ENCODE data around the gene PKIB.
A peak's percentile ranks its signal among the peaks of the same experiment; 100 is the strongest.

The PKIB gene

GRCh38 chr6:122692807-122693580 lies 82.8 kb downstream of the PKIB start:
- Histone ChIP-seq H3K36me3 (no peaks in the 10 kb centered on the region), H3K4me3 (no peak overlapping the region), H3K27me3 (no peaks in the 10 kb centered on the region), H4K20me1 (no peaks in the 10 kb centered on the region), H3K9me3 (replicated peaks in 1 of 11) (no peaks in the 10 kb centered on the region), H3K9ac (no peak overlapping the region), H3K27ac (no peak overlapping the region), H3K4me1 (peaks cover 0 to 8% (median 0%) of the 10 kb centered on the region in 10 experiments; a peak in 5 of 20 replicates), H3K4me2 (no peak overlapping the region)
- TF ChIP-seq Cebpa-rat (IDR thresholded peaks at IDR 0.05) = no peak

- Histone ChIP-seq H3K4me1 (peaks cover 0 to 8% (median 0%) of the 10 kb centered on the region in 10 experiments; a peak in 5 of 20 replicates), H3K27me3 (no peaks in the 10 kb centered on the region), H4K20me1 (no peaks in the 10 kb centered on the region), H3K9me3 (replicated peaks in 1 of 11) (no peaks in the 10 kb centered on the region), H3K4me3 (no peak overlapping the region), H3K36me3 (no peaks in the 10 kb centered on the region), H3K27ac (no peak overlapping the region), H3K9ac (no peak overlapping the region), H3K4me2 (no peak overlapping the region)
- no peak for TF ChIP-seq Cebpa-rat (IDR thresholded peaks at IDR 0.05)
These were observed 83.9 kb downstream of the PKIB start for GRCh38 chr6:122694075-122694474.

GRCh38 chr6:122694602-122695001 lies 84.4 kb downstream of the PKIB start:
- peaks cover 0 to 8% (median 0%) of the 10 kb centered on the region in 10 experiments; a peak in 5 of 20 replicates for H3K4me1 ChIP-seq
- no peak overlapping the region for H3K27ac ChIP-seq
- no peaks in the 10 kb centered on the region for H4K20me1 ChIP-seq
- no peaks in the 10 kb centered on the region for H3K9me3 ChIP-seq (replicated peaks in 1 of 11)
- no peak overlapping the region for H3K9ac ChIP-seq
- no peaks in the 10 kb centered on the region; a peak in 1 of 22 replicates for H3K27me3 ChIP-seq
- H3K4me2 ChIP-seq = no peak overlapping the region
- no peaks in the 10 kb centered on the region for H3K36me3 ChIP-seq
- no peak overlapping the region for H3K4me3 ChIP-seq
- TF ChIP-seq Cebpa-rat (IDR thresholded peaks at IDR 0.05) = no peak

- Histone ChIP-seq H3K4me3 (no peak overlapping the region), H3K27ac (no peak overlapping the region), H3K27me3 (no peaks in the 10 kb centered on the region; a peak in 1 of 22 replicates), H3K36me3 (no peaks in the 10 kb centered on the region), H3K9me3 (replicated peaks in 1 of 11) (no peaks in the 10 kb centered on the region), H3K9ac (no peak overlapping the region), H4K20me1 (no peaks in the 10 kb centered on the region), H3K4me2 (no peak overlapping the region), H3K4me1 (peaks cover 0 to 8% (median 0%) of the 10 kb centered on the region in 10 experiments; a peak in 5 of 20 replicates)
- TF ChIP-seq Cebpa-rat (IDR thresholded peaks at IDR 0.05) = no peak
These were observed 85.0 kb downstream of the PKIB start for GRCh38 chr6:122695188-122695587.

GRCh38 chr6:122696079-122696478 lies 85.9 kb downstream of the PKIB start:
- Histone ChIP-seq H4K20me1 (no peaks in the 10 kb centered on the region), H3K9ac (no peak overlapping the region), H3K4me3 (no peak overlapping the region), H3K4me2 (peak overlapping the region in 3 of 11 experiments; percentile 38 to 55 (median 41); a peak in 5 of 22 replicates), H3K36me3 (no peaks in the 10 kb centered on the region), H3K27ac (no peak overlapping the region), H3K27me3 (peaks cover 0 to 2% (median 0%) of the 10 kb centered on the region in 11 experiments; a peak in 3 of 22 replicates), H3K4me1 (peaks cover 0 to 8% (median 0%) of the 10 kb centered on the region in 10 experiments; a peak in 5 of 20 replicates), H3K9me3 (replicated peaks in 1 of 11) (no peaks in the 10 kb centered on the region)
- TF ChIP-seq Cebpa-rat (IDR thresholded peaks at IDR 0.05) = no peak

- Histone ChIP-seq H3K9ac (no peak overlapping the region), H3K27me3 (peaks cover 0 to 9% (median 0%) of the 10 kb centered on the region in 11 experiments; a peak in 3 of 22 replicates), H3K9me3 (replicated peaks in 1 of 11) (no peaks in the 10 kb centered on the region), H3K4me1 (peaks cover 0 to 8% (median 0%) of the 10 kb centered on the region in 10 experiments; a peak in 5 of 20 replicates), H4K20me1 (no peaks in the 10 kb centered on the region), H3K36me3 (no peaks in the 10 kb centered on the region), H3K4me2 (no peak overlapping the region), H3K4me3 (no peak overlapping the region), H3K27ac (no peak overlapping the region)
- TF ChIP-seq Cebpa-rat (IDR thresholded peaks at IDR 0.05) = no peak
These were observed 86.6 kb downstream of the PKIB start for GRCh38 chr6:122696853-122697252.

GRCh38 chr6:122697458-122697857 lies 87.3 kb downstream of the PKIB start:
- Histone ChIP-seq H3K4me1 (peaks cover 0 to 8% (median 0%) of the 10 kb centered on the region in 10 experiments; a peak in 5 of 20 replicates), H3K27me3 (peaks cover 0 to 11% (median 0%) of the 10 kb centered on the region in 11 experiments; a peak in 3 of 22 replicates), H3K4me2 (no peak overlapping the region), H3K27ac (no peak overlapping the region), H4K20me1 (no peaks in the 10 kb centered on the region), H3K4me3 (no peak overlapping the region), H3K36me3 (no peaks in the 10 kb centered on the region), H3K9ac (no peak overlapping the region), H3K9me3 (replicated peaks in 1 of 11) (no peaks in the 10 kb centered on the region)
- no peak for TF ChIP-seq Cebpa-rat (IDR thresholded peaks at IDR 0.05)

- H3K9ac ChIP-seq = no peak overlapping the region
- no peaks in the 10 kb centered on the region for H4K20me1 ChIP-seq
- H3K4me2 ChIP-seq = no peak overlapping the region
- no peaks in the 10 kb centered on the region for H3K36me3 ChIP-seq
- no peaks in the 10 kb centered on the region for H3K4me1 ChIP-seq
- no peak overlapping the region for H3K4me3 ChIP-seq
- no peaks in the 10 kb centered on the region for H3K9me3 ChIP-seq (replicated peaks in 1 of 11)
- no peak for TF ChIP-seq Cebpa-rat (IDR thresholded peaks at IDR 0.05)
- H3K27ac ChIP-seq = no peak overlapping the region
- H3K27me3 ChIP-seq = peaks cover 0 to 39% (median 0%) of the 10 kb centered on the region in 11 experiments; a peak in 4 of 22 replicates
These were observed 91.5 kb downstream of the PKIB start for GRCh38 chr6:122701666-122702065.

GRCh38 chr6:122702841-122703240 lies 92.6 kb downstream of the PKIB start:
- Histone ChIP-seq H3K4me3 (no peak overlapping the region), H3K27ac (no peak overlapping the region), H3K36me3 (no peaks in the 10 kb centered on the region), H3K4me1 (no peaks in the 10 kb centered on the region), H3K9ac (no peak overlapping the region), H3K9me3 (replicated peaks in 1 of 11) (no peaks in the 10 kb centered on the region), H3K4me2 (no peak overlapping the region), H3K27me3 (peaks cover 0 to 42% (median 0%) of the 10 kb centered on the region in 11 experiments; a peak in 4 of 22 replicates), H4K20me1 (no peaks in the 10 kb centered on the region)
- TF ChIP-seq Cebpa-rat (IDR thresholded peaks at IDR 0.05) = no peak

Data from BLaER1 treated with 17β-estradiol and CSF1 and Interleukin-3, amounts not matched to agents 10 nM and 100 nM (cell line).